Effector memory CD4-positive, alpha-beta T cell (primary cell): Measurements from ENCODE around the gene ADAD2.

Experiments
- DNase-seq, 3 donors: peaks; one replicate each; pipeline ENCODE4 v3.0.0-alpha.2; 2020
- H3K27ac ChIP-seq: 2 replicates; pipeline ENCODE4 v1.7.0; 2013; ENCODE audit warnings: mild to moderate bottlenecking, low read length, moderate library complexity; ENCODE audit not compliant: insufficient read depth, poor library complexity, severe bottlenecking
- H3K27me3 ChIP-seq: replicated peaks from 2 replicates; pipeline ENCODE4 v1.7.0; 2013; ENCODE audit warnings: mild to moderate bottlenecking, low read length; ENCODE audit not compliant: insufficient read depth, control insufficient read depth, poor library complexity, severe bottlenecking
- H3K36me3 ChIP-seq: 2 replicates; pipeline ENCODE4 v1.7.0; 2013; ENCODE audit warnings: mild to moderate bottlenecking, low read length, moderate library complexity; ENCODE audit not compliant: control insufficient read depth, insufficient read depth
- H3K4me1 ChIP-seq: 2 replicates; pipeline ENCODE4 v1.7.0; 2013; ENCODE audit warnings: low read length, mild to moderate bottlenecking; ENCODE audit not compliant: control insufficient read depth, insufficient read depth, poor library complexity, severe bottlenecking
- H3K4me3 ChIP-seq: 2 replicates; pipeline ENCODE4 v1.7.0; 2013; ENCODE audit warnings: low read length, low read depth, mild to moderate bottlenecking; ENCODE audit not compliant: insufficient read depth, poor library complexity, severe bottlenecking
- H3K9me3 ChIP-seq: 2 replicates; pipeline ENCODE4 v1.7.0; 2013; ENCODE audit warnings: mild to moderate bottlenecking, low read length, moderate library complexity; ENCODE audit not compliant: control insufficient read depth

ADAD2 gene

GRCh38 chr16:84176192-84177053, 14.5 kb upstream of the ADAD2 start:
- Histone ChIP-seq H3K9me3 (no peaks in the 10 kb centered on the region), H3K27ac (no peak overlapping the region), H3K4me3 (no peak overlapping the region), H3K27me3 (no peaks in the 10 kb centered on the region), H3K4me1 (no peaks in the 10 kb centered on the region), H3K36me3 (peaks cover 24% of the 10 kb centered on the region)
- DNase-seq = no peak

GRCh38 chr16:84177741-84178073, 13.2 kb upstream of the ADAD2 start:
- no peak overlapping the region for H3K27ac ChIP-seq

GRCh38 chr16:84178146-84178765, 12.7 kb upstream of the ADAD2 start:
- peaks cover 42% of the 10 kb centered on the region for H3K36me3 ChIP-seq
- no peaks in the 10 kb centered on the region for H3K27me3 ChIP-seq
- no peak overlapping the region for H3K4me3 ChIP-seq
- DNase-seq = no peak
- no peak overlapping the region for H3K27ac ChIP-seq
- no peaks in the 10 kb centered on the region for H3K4me1 ChIP-seq
- H3K9me3 ChIP-seq = no peaks in the 10 kb centered on the region

More at GRCh38 chr16:84177741-84178073, 13.2 kb upstream of the ADAD2 start:
- no peak overlapping the region for H3K4me3 ChIP-seq
- no peaks in the 10 kb centered on the region for H3K4me1 ChIP-seq
- H3K36me3 ChIP-seq = peaks cover 37% of the 10 kb centered on the region
- H3K9me3 ChIP-seq = no peaks in the 10 kb centered on the region
- H3K27me3 ChIP-seq = no peaks in the 10 kb centered on the region
- no peak for DNase-seq

- H3K36me3 ChIP-seq = peaks cover 46% of the 10 kb centered on the region
These were observed 11.9 kb upstream of the ADAD2 start for GRCh38 chr16:84178892-84179611.

GRCh38 chr16:84179612-84180320, 11.2 kb upstream of the ADAD2 start:
- H3K27ac ChIP-seq = no peak overlapping the region
- DNase-seq = no peak
- no peaks in the 10 kb centered on the region for H3K9me3 ChIP-seq
- H3K36me3 ChIP-seq = peaks cover 46% of the 10 kb centered on the region
- H3K4me3 ChIP-seq = no peak overlapping the region
- H3K4me1 ChIP-seq = no peaks in the 10 kb centered on the region
- H3K27me3 ChIP-seq = no peaks in the 10 kb centered on the region

More at GRCh38 chr16:84178892-84179611, 11.9 kb upstream of the ADAD2 start:
- DNase-seq = no peak
- H3K27me3 ChIP-seq = no peaks in the 10 kb centered on the region
- no peaks in the 10 kb centered on the region for H3K9me3 ChIP-seq
- H3K27ac ChIP-seq = no peak overlapping the region
- no peak overlapping the region for H3K4me3 ChIP-seq
- no peaks in the 10 kb centered on the region for H3K4me1 ChIP-seq

GRCh38 chr16:84180519-84181140, 10.3 kb upstream of the ADAD2 start:
- no peak overlapping the region for H3K4me3 ChIP-seq
- no peaks in the 10 kb centered on the region for H3K27me3 ChIP-seq
- H3K27ac ChIP-seq = no peak overlapping the region
- H3K4me1 ChIP-seq = peaks cover under 1% of the 10 kb centered on the region
- H3K36me3 ChIP-seq = peaks cover 46% of the 10 kb centered on the region
- DNase-seq = no peak
- H3K9me3 ChIP-seq = no peaks in the 10 kb centered on the region

GRCh38 chr16:84181144-84181915, 9.6 kb upstream of the ADAD2 start:
- no peak overlapping the region for H3K4me3 ChIP-seq
- no peak overlapping the region for H3K27ac ChIP-seq
- peaks cover 46% of the 10 kb centered on the region for H3K36me3 ChIP-seq
- no peaks in the 10 kb centered on the region for H3K27me3 ChIP-seq
- no peak for DNase-seq
- no peaks in the 10 kb centered on the region for H3K9me3 ChIP-seq
- H3K4me1 ChIP-seq = peaks cover 7% of the 10 kb centered on the region

- H3K4me1 ChIP-seq = peaks cover 7% of the 10 kb centered on the region
- DNase-seq = no peak
- no peaks in the 10 kb centered on the region for H3K9me3 ChIP-seq
- no peak overlapping the region for H3K4me3 ChIP-seq
- no peaks in the 10 kb centered on the region for H3K27me3 ChIP-seq
- H3K27ac ChIP-seq = no peak overlapping the region
- H3K36me3 ChIP-seq = peaks cover 46% of the 10 kb centered on the region
These were observed 8.9 kb upstream of the ADAD2 start for GRCh38 chr16:84182104-84182503.
